ENCODE results near the gene ACAD8.
"Not testable (repeated sequence)": the region's sequence is repeated elsewhere in the genome, so short reads cannot be mapped to it uniquely, and the experiment has no call there.

The ACAD8 gene

DNA sequence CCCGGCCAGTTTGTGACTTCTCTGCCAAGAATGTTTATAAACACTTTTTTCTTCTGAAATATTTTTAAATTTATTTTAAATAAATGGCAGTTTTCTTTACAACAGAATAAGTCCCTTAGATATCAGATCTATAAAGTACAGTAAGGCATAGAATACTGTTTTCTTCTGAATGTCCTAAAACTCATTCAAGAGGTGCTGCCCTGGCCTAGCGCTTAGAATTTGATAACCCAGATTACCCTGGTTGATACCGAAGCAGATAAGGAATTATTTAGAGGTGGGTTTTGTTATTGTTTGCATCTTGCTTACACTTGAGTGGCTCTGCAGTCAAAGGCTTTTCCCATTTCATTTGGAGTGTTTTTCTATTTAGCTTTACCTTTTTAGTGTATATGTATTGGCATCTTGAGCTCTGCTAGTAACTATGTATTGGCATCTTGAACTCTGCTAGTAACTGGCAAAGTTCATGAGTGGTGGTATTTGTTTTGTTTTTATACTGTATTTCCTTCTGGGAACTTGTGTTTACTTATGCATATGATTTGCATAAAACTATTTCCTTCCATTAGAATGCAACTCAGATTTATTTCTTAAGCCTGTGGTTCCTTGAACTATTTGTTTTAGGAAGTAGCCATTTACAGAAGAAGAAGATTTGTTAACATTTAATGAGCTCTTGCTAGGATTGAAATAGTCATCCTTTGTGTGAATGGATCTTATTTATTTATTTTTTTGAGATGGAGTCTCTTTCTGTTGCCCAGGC lies 1.2 kb downstream of the ACAD8 start:
- Histone ChIP-seq H3K36me3 (ENCODE audit: insufficient read depth, low read length) (peaks cover 15% of the 10 kb centered on the region; the same call in 1 of the 2 replicates), H4K20me1 (ENCODE audit: insufficient read depth, low read length, poor library complexity, severe bottlenecking) (no peaks in the 10 kb centered on the region), H3K4me3 (ENCODE audit: low read length, poor library complexity, severe bottlenecking) (peak overlapping the region; percentile 80), H3K9ac (ENCODE audit: low read depth, low read length, poor library complexity, severe bottlenecking) (peak overlapping the region; percentile 90), H3K79me2 (ENCODE audit: insufficient read depth, low read length) (peaks cover 39% of the 10 kb centered on the region), H3K9me3 (ENCODE audit: insufficient read depth, low read depth, low read length) (no peaks in the 10 kb centered on the region), H3K9me2 (replicated peaks; ENCODE audit: low read depth, low read length) (no peaks in the 10 kb centered on the region), H3K27me3 (ENCODE audit: insufficient read depth, low read length, poor library complexity, severe bottlenecking) (no peaks in the 10 kb centered on the region), H2AFZ (ENCODE audit: low read length) (no peak overlapping the region), H3K4me2 (ENCODE audit: low read depth, low read length, poor library complexity, severe bottlenecking) (peak overlapping the region; percentile 89), H3K4me1 (ENCODE audit: insufficient read depth, low read length, poor library complexity, severe bottlenecking) (peaks cover 36% of the 10 kb centered on the region), H3F3A (ENCODE audit: low read depth) (no peaks in the 10 kb centered on the region)
- TF ChIP-seq, protein P1, sequence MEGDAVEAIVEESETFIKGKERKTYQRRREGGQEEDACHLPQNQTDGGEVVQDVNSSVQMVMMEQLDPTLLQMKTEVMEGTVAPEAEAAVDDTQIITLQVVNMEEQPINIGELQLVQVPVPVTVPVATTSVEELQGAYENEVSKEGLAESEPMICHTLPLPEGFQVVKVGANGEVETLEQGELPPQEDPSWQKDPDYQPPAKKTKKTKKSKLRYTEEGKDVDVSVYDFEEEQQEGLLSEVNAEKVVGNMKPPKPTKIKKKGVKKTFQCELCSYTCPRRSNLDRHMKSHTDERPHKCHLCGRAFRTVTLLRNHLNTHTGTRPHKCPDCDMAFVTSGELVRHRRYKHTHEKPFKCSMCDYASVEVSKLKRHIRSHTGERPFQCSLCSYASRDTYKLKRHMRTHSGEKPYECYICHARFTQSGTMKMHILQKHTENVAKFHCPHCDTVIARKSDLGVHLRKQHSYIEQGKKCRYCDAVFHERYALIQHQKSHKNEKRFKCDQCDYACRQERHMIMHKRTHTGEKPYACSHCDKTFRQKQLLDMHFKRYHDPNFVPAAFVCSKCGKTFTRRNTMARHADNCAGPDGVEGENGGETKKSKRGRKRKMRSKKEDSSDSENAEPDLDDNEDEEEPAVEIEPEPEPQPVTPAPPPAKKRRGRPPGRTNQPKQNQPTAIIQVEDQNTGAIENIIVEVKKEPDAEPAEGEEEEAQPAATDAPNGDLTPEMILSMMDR (conservative IDR thresholded peaks at IDR 0.05; ENCODE audit: low read length), result no peak
- no peak for TF ChIP-seq EZH2phosphoT487 (IDR thresholded peaks at IDR 0.05; ENCODE audit: borderline replicate concordance)

DNA sequence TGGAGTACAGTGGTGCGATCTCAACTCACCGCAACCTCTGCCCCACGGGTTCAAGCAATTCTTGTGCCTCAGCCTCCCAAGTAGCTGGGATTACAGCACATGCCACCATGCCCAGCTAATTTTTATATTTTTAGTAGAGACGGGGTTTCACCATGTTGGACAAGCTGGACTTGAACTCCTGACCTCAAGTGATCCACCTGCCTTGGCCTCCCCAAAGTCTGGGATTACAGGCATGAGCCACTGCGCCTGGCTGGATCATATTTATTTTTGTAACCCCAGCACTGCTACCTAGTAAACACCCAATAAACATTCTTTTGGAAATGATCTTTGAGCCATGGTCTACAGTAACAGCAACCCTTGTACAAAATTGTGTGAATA lies 1.8 kb downstream of the ACAD8 start:
- Histone ChIP-seq H3K79me2 (ENCODE audit: insufficient read depth, low read length) (peaks cover 39% of the 10 kb centered on the region), H3K36me3 (ENCODE audit: insufficient read depth, low read length) (peaks cover 15% of the 10 kb centered on the region; the same call in 1 of the 2 replicates), H3K4me2 (ENCODE audit: low read depth, low read length, poor library complexity, severe bottlenecking) (peak overlapping the region; percentile 89), H3K4me1 (ENCODE audit: insufficient read depth, low read length, poor library complexity, severe bottlenecking) (peaks cover 41% of the 10 kb centered on the region)
- H3K4me3 ChIP-seq (ENCODE audit: low read length, poor library complexity, severe bottlenecking); H4K20me1 ChIP-seq (ENCODE audit: insufficient read depth, low read length, poor library complexity, severe bottlenecking); H3K9me3 ChIP-seq (ENCODE audit: insufficient read depth, low read depth, low read length); H2AFZ ChIP-seq (ENCODE audit: low read length); H3F3A ChIP-seq (ENCODE audit: low read depth); H3K9me2 ChIP-seq (replicated peaks; ENCODE audit: low read depth, low read length); H3K27me3 ChIP-seq (ENCODE audit: insufficient read depth, low read length, poor library complexity, severe bottlenecking); H3K9ac ChIP-seq (ENCODE audit: low read depth, low read length, poor library complexity, severe bottlenecking): not testable (repeated sequence)

DNA sequence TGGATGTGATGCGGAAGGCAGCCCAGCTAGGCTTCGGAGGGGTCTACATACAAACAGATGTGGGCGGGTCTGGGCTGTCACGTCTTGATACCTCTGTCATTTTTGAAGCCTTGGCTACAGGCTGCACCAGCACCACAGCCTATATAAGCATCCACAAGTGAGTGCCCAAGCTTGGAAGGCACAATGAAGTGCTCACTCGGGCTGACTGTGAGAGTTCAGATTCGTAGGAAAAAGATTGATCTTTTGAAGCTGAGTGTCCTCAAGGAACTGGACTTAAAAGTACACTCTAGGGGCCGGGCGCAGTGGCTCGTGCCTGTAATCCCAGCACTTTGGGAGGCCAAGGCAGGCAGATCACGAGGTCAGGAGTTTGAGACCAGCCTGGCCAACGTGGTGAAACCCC lies 3.7 kb downstream of the ACAD8 start:
- Histone ChIP-seq H3K4me1 (ENCODE audit: insufficient read depth, low read length, poor library complexity, severe bottlenecking) (peaks cover 54% of the 10 kb centered on the region), H3K79me2 (ENCODE audit: insufficient read depth, low read length) (peaks cover 29% of the 10 kb centered on the region), H3K9me2 (replicated peaks; ENCODE audit: low read depth, low read length) (no peaks in the 10 kb centered on the region), H3K9ac (ENCODE audit: low read depth, low read length, poor library complexity, severe bottlenecking) (no peak overlapping the region), H3K27me3 (ENCODE audit: insufficient read depth, low read length, poor library complexity, severe bottlenecking) (no peaks in the 10 kb centered on the region), H3K4me2 (ENCODE audit: low read depth, low read length, poor library complexity, severe bottlenecking) (no peak overlapping the region), H3K4me3 (ENCODE audit: low read length, poor library complexity, severe bottlenecking) (no peak overlapping the region), H3K36me3 (ENCODE audit: insufficient read depth, low read length) (peaks cover 9% of the 10 kb centered on the region; the same call in 1 of the 2 replicates), H4K20me1 (ENCODE audit: insufficient read depth, low read length, poor library complexity, severe bottlenecking) (no peaks in the 10 kb centered on the region), H3F3A (ENCODE audit: low read depth) (no peaks in the 10 kb centered on the region), H2AFZ (ENCODE audit: low read length) (no peak overlapping the region), H3K9me3 (ENCODE audit: insufficient read depth, low read depth, low read length) (no peaks in the 10 kb centered on the region)
- TF ChIP-seq EZH2phosphoT487 (IDR thresholded peaks at IDR 0.05; ENCODE audit: borderline replicate concordance), result no peak
- TF ChIP-seq, protein P1 (conservative IDR thresholded peaks at IDR 0.05; ENCODE audit: low read length), result no peak

DNA sequence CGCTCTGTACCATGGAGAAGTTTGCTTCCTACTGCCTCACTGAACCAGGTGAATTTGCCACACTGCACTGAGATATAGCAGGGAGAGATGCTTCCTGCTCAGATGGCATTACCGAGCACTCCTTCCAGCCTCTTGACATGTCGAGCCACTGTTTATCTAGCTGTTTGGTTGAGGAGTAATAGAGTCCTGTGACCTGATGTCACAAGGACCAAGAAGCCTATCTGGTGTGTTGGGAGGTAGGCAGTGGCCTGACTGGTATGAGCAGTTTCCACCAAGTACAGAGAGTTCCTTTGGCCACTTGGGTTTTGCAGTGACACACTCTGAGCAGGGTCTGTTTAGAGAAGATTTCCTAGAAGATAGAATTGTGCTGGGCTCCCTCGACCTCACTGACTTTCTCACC lies 5.2 kb downstream of the ACAD8 start:
- H4K20me1 ChIP-seq (ENCODE audit: insufficient read depth, low read length, poor library complexity, severe bottlenecking), result no peaks in the 10 kb centered on the region
- H3K9me2 ChIP-seq (replicated peaks; ENCODE audit: low read depth, low read length), result no peaks in the 10 kb centered on the region
- no peaks in the 10 kb centered on the region for H3F3A ChIP-seq (ENCODE audit: low read depth)
- H3K36me3 ChIP-seq (ENCODE audit: insufficient read depth, low read length), result peaks cover 9% of the 10 kb centered on the region; the same call in 1 of the 2 replicates
- no peak overlapping the region for H3K9ac ChIP-seq (ENCODE audit: low read depth, low read length, poor library complexity, severe bottlenecking)
- no peak overlapping the region for H2AFZ ChIP-seq (ENCODE audit: low read length)
- peaks cover 19% of the 10 kb centered on the region for H3K79me2 ChIP-seq (ENCODE audit: insufficient read depth, low read length)
- peaks cover 57% of the 10 kb centered on the region for H3K4me1 ChIP-seq (ENCODE audit: insufficient read depth, low read length, poor library complexity, severe bottlenecking)
- no peaks in the 10 kb centered on the region for H3K27me3 ChIP-seq (ENCODE audit: insufficient read depth, low read length, poor library complexity, severe bottlenecking)
- H3K4me3 ChIP-seq (ENCODE audit: low read length, poor library complexity, severe bottlenecking), result no peak overlapping the region
- no peaks in the 10 kb centered on the region for H3K9me3 ChIP-seq (ENCODE audit: insufficient read depth, low read depth, low read length)
- no peak for TF ChIP-seq EZH2phosphoT487 (IDR thresholded peaks at IDR 0.05; ENCODE audit: borderline replicate concordance)
- TF ChIP-seq, protein P1 (conservative IDR thresholded peaks at IDR 0.05; ENCODE audit: low read length), result no peak
- peak overlapping the region; percentile 73 for H3K4me2 ChIP-seq (ENCODE audit: low read depth, low read length, poor library complexity, severe bottlenecking)
